NCI-H1048 (cell line): Measurements from ENCODE around the gene DPY19L3.
"Not testable (repeated sequence)": the region's sequence is repeated elsewhere in the genome, so short reads cannot be mapped to it uniquely, and the experiment has no call there.

Experiments
- DNase-seq: peaks from one replicate; lab custom pipeline; 2025; lab: John Stamatoyannopoulos, UW

DPY19L3 gene

DNA sequence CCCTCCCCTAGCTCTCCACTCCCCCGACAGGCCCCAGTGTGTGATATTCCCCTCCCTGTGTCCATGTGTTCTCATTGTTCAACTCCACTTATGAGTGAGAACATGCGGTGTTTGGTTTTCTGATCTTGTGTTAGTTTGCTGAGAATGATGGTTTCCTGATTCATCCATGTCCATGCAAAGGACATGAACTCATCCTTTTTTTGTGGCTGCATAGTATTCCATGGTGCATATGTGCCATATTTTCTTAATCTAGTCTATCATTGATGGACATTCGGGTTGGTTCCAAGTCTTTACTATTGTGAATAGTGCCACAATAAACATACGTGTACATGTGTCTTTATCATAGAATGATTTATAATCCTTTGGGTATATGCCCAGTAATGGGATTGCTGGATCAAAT lies 106.9 kb downstream of the DPY19L3 start:
- not testable (repeated sequence) for DNase-seq

DNA sequence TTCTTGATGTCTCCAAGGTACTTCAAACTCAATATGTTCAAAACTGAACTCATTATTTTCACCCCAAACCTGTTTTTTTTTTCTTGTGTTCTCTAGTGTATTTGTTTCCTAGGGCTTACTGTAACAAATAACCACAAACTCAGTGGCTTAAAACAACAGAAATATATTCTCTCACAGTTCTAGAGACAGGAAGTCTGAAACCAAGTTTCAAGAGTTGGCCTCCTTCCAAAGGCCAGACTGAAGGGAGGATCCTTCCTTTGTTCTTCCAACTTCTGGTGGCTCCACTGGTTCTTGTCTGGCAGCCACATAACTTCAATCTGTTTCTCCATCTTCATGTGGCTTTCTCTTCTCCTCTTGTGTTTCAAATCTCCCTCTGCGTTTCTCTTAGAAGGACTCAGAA lies 113.5 kb downstream of the DPY19L3 start:
- no peak for DNase-seq

- no peak for DNase-seq
Measured at GRCh38 chr19:32522967-32523366, 117.4 kb downstream of the DPY19L3 start.

DNA sequence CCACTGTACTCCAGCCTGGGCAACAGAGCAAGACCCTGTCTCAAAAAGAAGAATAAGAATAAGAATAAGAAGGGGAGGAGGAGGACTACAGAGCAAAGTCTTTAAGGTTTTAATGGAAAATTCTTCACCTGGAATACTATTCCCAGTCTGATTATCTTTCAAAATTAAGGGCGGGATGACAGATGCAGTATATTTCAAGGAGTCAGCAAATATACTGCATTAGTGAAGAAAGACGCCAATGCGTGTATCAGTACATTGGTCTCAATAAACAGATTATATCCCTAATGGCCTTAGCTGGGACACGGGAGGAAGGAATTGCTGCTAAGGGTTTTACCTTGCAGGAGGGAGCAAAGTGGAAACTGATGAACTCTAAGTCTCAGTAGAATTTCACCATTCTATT lies 121.3 kb downstream of the DPY19L3 start:
- DNase-seq, result no peak

DNA sequence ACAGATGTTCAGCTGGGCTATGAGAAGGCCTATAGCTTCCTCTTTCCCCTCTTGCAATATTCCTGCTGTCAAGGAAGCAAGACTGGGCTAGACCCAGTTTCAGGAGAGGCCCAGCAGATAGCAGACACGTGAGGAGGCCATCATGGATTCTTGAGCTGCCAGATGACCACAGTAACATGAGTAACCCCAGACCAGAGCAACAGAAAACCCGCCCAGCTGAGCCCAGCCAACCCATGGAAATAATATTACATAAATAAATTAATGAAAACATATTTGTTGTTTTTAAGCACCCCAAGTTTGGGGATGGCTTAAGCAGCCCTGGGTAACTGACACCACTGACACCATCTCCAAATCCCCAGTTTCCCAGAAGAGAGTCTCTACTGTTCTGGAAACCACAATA lies 125.2 kb downstream of the DPY19L3 start:
- no peak for DNase-seq

GRCh38 chr19:32532233-32532632 lies 126.7 kb downstream of the DPY19L3 start:
- no peak for DNase-seq
